ENCODE data around the gene WDFY4. TPM values are rescaled to one million over a fixed set of nuclear protein-coding genes. Genes with fewer than 3 reads are reported as not detected.

Gene WDFY4
- total and polyA plus RNA-seq, 2 of the 13 experiments (the other 11 are each of a cell fraction or from before 2014, with no cell fraction given), result not detected

DNA sequence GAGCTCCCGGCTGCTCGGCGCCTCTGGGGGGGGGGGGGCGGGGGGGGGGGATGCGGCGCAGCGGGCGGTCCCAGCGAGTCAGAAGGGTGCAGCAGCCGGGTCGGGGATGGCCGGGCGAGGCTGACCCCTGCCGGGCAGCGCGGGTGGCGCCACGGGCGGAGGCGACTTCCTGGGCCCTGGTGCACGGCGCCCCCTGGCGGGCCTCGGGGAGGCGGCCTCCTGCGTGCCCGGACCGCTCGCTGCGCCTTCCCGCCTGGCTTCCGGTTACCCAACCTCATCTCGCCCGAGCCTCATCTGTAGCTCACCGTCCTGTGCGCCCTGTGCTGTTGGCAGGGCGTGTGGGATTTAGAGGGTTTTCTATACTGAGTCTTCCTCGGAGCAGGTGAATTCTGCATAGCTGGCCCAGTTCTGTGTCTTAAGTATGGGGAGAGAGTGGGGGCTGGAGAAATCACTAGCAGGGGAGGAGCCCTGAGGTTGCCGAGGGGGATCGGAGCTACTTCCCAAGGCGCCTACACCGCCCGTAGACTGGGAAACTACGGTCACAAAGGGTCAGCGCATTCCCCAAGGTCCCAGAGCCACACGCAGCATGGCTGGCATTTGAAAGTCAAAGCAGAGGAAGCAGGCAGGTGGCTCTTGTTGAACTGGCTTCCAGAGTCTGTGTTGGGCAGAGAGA is 28.3 kb upstream of the WDFY4 start (continued):
- TF ChIP-seq, protein P1, sequence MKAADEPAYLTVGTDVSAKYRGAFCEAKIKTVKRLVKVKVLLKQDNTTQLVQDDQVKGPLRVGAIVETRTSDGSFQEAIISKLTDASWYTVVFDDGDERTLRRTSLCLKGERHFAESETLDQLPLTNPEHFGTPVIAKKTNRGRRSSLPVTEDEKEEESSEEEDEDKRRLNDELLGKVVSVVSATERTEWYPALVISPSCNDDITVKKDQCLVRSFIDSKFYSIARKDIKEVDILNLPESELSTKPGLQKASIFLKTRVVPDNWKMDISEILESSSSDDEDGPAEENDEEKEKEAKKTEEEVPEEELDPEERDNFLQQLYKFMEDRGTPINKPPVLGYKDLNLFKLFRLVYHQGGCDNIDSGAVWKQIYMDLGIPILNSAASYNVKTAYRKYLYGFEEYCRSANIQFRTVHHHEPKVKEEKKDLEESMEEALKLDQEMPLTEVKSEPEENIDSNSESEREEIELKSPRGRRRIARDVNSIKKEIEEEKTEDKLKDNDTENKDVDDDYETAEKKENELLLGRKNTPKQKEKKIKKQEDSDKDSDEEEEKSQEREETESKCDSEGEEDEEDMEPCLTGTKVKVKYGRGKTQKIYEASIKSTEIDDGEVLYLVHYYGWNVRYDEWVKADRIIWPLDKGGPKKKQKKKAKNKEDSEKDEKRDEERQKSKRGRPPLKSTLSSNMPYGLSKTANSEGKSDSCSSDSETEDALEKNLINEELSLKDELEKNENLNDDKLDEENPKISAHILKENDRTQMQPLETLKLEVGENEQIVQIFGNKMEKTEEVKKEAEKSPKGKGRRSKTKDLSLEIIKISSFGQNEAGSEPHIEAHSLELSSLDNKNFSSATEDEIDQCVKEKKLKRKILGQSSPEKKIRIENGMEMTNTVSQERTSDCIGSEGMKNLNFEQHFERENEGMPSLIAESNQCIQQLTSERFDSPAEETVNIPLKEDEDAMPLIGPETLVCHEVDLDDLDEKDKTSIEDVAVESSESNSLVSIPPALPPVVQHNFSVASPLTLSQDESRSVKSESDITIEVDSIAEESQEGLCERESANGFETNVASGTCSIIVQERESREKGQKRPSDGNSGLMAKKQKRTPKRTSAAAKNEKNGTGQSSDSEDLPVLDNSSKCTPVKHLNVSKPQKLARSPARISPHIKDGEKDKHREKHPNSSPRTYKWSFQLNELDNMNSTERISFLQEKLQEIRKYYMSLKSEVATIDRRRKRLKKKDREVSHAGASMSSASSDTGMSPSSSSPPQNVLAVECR (CRISPR knock-in tag; IDR thresholded peaks at IDR 0.05; ENCODE audit: borderline replicate concordance), result peak; percentile 23; the same call in 1 of the 2 replicates
- TF ChIP-seq, protein P2, sequence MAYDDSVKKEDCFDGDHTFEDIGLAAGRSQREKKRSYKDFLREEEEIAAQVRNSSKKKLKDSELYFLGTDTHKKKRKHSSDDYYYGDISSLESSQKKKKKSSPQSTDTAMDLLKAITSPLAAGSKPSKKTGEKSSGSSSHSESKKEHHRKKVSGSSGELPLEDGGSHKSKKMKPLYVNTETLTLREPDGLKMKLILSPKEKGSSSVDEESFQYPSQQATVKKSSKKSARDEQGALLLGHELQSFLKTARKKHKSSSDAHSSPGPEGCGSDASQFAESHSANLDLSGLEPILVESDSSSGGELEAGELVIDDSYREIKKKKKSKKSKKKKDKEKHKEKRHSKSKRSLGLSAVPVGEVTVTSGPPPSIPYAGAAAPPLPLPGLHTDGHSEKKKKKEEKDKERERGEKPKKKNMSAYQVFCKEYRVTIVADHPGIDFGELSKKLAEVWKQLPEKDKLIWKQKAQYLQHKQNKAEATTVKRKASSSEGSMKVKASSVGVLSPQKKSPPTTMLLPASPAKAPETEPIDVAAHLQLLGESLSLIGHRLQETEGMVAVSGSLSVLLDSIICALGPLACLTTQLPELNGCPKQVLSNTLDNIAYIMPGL (CRISPR knock-in tag; IDR thresholded peaks at IDR 0.05; ENCODE audit: borderline replicate concordance in 1 of 2, low read depth in 1 of 2), result peak; percentile 87 to 95
- no peak for TF ChIP-seq CCDC6 (CRISPR knock-in tag; IDR thresholded peaks at IDR 0.05)
- TF ChIP-seq, protein P3, sequence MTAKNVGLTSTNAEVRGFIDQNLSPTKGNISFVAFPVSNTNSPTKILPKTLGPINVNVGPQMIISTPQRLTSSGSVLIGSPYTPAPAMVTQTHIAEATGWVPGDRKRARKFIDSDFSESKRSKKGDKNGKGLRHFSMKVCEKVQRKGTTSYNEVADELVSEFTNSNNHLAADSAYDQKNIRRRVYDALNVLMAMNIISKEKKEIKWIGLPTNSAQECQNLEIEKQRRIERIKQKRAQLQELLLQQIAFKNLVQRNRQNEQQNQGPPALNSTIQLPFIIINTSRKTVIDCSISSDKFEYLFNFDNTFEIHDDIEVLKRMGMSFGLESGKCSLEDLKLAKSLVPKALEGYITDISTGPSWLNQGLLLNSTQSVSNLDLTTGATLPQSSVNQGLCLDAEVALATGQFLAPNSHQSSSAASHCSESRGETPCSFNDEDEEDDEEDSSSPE (CRISPR knock-in tag; IDR thresholded peaks at IDR 0.05), result peak; percentile 23; the same call in 1 of the 2 replicates
- TF ChIP-seq, protein P4, sequence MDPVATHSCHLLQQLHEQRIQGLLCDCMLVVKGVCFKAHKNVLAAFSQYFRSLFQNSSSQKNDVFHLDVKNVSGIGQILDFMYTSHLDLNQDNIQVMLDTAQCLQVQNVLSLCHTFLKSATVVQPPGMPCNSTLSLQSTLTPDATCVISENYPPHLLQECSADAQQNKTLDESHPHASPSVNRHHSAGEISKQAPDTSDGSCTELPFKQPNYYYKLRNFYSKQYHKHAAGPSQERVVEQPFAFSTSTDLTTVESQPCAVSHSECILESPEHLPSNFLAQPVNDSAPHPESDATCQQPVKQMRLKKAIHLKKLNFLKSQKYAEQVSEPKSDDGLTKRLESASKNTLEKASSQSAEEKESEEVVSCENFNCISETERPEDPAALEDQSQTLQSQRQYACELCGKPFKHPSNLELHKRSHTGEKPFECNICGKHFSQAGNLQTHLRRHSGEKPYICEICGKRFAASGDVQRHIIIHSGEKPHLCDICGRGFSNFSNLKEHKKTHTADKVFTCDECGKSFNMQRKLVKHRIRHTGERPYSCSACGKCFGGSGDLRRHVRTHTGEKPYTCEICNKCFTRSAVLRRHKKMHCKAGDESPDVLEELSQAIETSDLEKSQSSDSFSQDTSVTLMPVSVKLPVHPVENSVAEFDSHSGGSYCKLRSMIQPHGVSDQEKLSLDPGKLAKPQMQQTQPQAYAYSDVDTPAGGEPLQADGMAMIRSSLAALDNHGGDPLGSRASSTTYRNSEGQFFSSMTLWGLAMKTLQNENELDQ (CRISPR knock-in tag; IDR thresholded peaks at IDR 0.05; ENCODE audit: borderline replicate concordance), result no peak
- no peak for TF ChIP-seq ZNF232 (CRISPR knock-in tag; IDR thresholded peaks at IDR 0.05; ENCODE audit: borderline replicate concordance)
- peak; percentile 49; the same call in 1 of the 2 replicates for TF ChIP-seq ELF1 (CRISPR knock-in tag; IDR thresholded peaks at IDR 0.05)
- TF ChIP-seq ZNF331 (CRISPR knock-in tag; IDR thresholded peaks at IDR 0.05), result no peak
- TF ChIP-seq, protein P5, sequence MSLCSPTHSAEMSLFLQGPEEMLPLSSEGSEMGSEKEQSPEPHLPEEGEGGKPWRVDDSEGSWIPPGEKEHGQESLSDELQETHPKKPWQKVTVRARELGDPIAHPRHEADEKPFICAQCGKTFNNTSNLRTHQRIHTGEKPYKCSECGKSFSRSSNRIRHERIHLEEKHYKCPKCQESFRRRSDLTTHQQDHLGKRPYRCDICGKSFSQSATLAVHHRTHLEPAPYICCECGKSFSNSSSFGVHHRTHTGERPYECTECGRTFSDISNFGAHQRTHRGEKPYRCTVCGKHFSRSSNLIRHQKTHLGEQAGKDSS (CRISPR knock-in tag; IDR thresholded peaks at IDR 0.05; ENCODE audit: borderline replicate concordance, low read depth), result 0 out of 2 replicates have a peak, but pooled peaks have one; percentile 58
- TF ChIP-seq ZNF589 (CRISPR knock-in tag; conservative IDR thresholded peaks at IDR 0.05), result no peak
- TF ChIP-seq ZNF180 (CRISPR knock-in tag; IDR thresholded peaks at IDR 0.05; ENCODE audit: borderline replicate concordance, low read depth), result no peak
- no peak for TF ChIP-seq REXO4 (CRISPR knock-in tag; IDR thresholded peaks at IDR 0.05; ENCODE audit: borderline replicate concordance)
- TF ChIP-seq STAG1 (CRISPR knock-in tag; IDR thresholded peaks at IDR 0.05), result peak; percentile 66
- TF ChIP-seq SRF (IDR thresholded peaks at IDR 0.05; ENCODE audit: low read depth, low read length), result no peak
- TF ChIP-seq ZBTB38 (CRISPR knock-in tag; IDR thresholded peaks at IDR 0.05), result peak; percentile 29; the same call in 1 of the 2 replicates
- no peak for TF ChIP-seq NONO (IDR thresholded peaks at IDR 0.05)
- no peak; the same call in 1 of the 2 replicates for TF ChIP-seq NONO (CRISPR knock-in tag; conservative IDR thresholded peaks at IDR 0.05)
- no peak for TF ChIP-seq MYNN (CRISPR knock-in tag; IDR thresholded peaks at IDR 0.05; ENCODE audit: low read depth)

Measured in HepG2 (cell line).